HCT116 (cell line): ENCODE results near the gene TMED10.

Experiments
- CEBPB ChIP-seq: IDR thresholded peaks from 2 replicates; pipeline ENCODE4 v1.6.1; 2012; ENCODE audit warnings: low read depth
- CTCF ChIP-seq, 3 experiments: fragments of 200-600 bp in 1 of 3; sonication (generic) in 1 of 3; IDR thresholded peaks in 2 of 3; conservative IDR thresholded peaks in 1 of 3; 2 replicates each; pipeline ENCODE4 v1.5.1; 2012 to 2017; ENCODE audit warnings: low read depth in 2 of 3, low read length in 2 of 3, antibody characterized with exemption in 1 of 3, borderline replicate concordance in 1 of 3, control low read depth in 1 of 3, mild to moderate bottlenecking in 1 of 3, mixed read lengths in 1 of 3, mixed run types in 1 of 3, moderate library complexity in 1 of 3; ENCODE audit not compliant: insufficient read depth in 1 of 3
- EZH2 ChIP-seq: fragments of 200-600 bp; sonication (generic); IDR thresholded peaks from 2 replicates; pipeline ENCODE4 v1.6.1; 2017; ENCODE audit warnings: antibody characterized with exemption, mixed run types
- EZH2phosphoT487 ChIP-seq: fragments of 200-600 bp; IDR thresholded peaks from 2 replicates; pipeline ENCODE4 v1.6.1; 2018; ENCODE audit warnings: antibody characterized with exemption, borderline replicate concordance
- POLR2A ChIP-seq: IDR thresholded peaks from 2 replicates; pipeline ENCODE4 v1.7.0; 2011; ENCODE audit warnings: borderline replicate concordance; ENCODE audit not compliant: insufficient read depth, insufficient read length; ENCODE audit errors: extremely low read depth
- REST ChIP-seq: IDR thresholded peaks from 2 replicates; pipeline ENCODE4 v1.6.1; 2012; ENCODE audit warnings: low read depth
- SIN3A ChIP-seq: IDR thresholded peaks from 2 replicates; pipeline ENCODE4 v1.6.1; 2012; ENCODE audit warnings: low read depth
- SP1 ChIP-seq: IDR thresholded peaks from 2 replicates; pipeline ENCODE4 v1.6.1; 2012; ENCODE audit warnings: low read depth
- SRF ChIP-seq: IDR thresholded peaks from 2 replicates; pipeline ENCODE4 v1.6.1; 2012; ENCODE audit warnings: low read depth
- TCF7L2 ChIP-seq: IDR thresholded peaks from 2 replicates; pipeline ENCODE4 v1.7.0; 2011; ENCODE audit warnings: borderline replicate concordance, inconsistent platforms; ENCODE audit not compliant: insufficient read depth, insufficient read length; ENCODE audit errors: extremely low read depth
- ZFX ChIP-seq: fragments of 450-650 bp; IDR thresholded peaks from 2 replicates; pipeline ENCODE4 v1.6.1; 2017
- ZNF274 ChIP-seq: fragments of 200-500 bp; sonication (Bioruptor generic); IDR thresholded peaks from 2 replicates; pipeline ENCODE4 v1.6.1; 2014; ENCODE audit warnings: mild to moderate bottlenecking, low read depth, low read length, inconsistent platforms
- TF ChIP-seq, protein P1 (sequence below): IDR thresholded peaks from 2 replicates; pipeline ENCODE4 v1.6.1; 2012

DNA sequence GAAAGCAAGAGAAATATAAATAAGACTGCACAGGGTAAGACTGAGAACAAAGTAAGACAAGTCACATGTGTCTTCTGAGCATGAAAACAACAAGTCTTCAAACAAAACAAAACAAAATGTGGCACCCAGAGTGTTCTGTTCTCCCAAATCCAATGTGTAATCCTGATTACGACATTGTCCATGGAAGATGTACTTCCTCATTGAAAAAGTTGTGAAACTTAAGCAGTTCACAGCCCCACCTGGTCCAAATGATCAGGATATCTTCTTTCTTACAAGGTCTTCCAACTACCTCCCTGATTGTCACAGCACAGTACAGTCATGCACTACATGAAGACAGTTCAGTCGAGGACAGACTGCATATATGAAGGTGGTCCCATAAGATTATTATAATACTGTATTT, 26.3 kb downstream of the TMED10 start:
- no peak for TF ChIP-seq SP1
- TF ChIP-seq CTCF (IDR thresholded peaks at IDR 0.05 in 2 of 3, conservative IDR thresholded peaks at IDR 0.05 in 1 of 3; ENCODE audit: borderline replicate concordance in 1 of 3, insufficient read depth in 1 of 3, low read depth in 2 of 3, low read length in 2 of 3): no peak
- TF ChIP-seq EZH2phosphoT487: no peak
- TF ChIP-seq POLR2A: no peak
- no peak for TF ChIP-seq EZH2
- TF ChIP-seq REST: no peak
- no peak for TF ChIP-seq SIN3A
- TF ChIP-seq SRF: no peak
- no peak for TF ChIP-seq CEBPB
- TF ChIP-seq ZFX: no peak
- TF ChIP-seq, protein P1, sequence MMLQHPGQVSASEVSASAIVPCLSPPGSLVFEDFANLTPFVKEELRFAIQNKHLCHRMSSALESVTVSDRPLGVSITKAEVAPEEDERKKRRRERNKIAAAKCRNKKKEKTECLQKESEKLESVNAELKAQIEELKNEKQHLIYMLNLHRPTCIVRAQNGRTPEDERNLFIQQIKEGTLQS: no peak
- no peak for TF ChIP-seq ZNF274
- no peak for TF ChIP-seq TCF7L2
